Islet precursor cell (in vitro differentiated cells): Measurements from ENCODE around the gene GRID1.

Experiments used
- DNase-seq: peaks from one replicate; pipeline ENCODE4 v3.0.0-alpha.2; 2018

Gene GRID1

DNA sequence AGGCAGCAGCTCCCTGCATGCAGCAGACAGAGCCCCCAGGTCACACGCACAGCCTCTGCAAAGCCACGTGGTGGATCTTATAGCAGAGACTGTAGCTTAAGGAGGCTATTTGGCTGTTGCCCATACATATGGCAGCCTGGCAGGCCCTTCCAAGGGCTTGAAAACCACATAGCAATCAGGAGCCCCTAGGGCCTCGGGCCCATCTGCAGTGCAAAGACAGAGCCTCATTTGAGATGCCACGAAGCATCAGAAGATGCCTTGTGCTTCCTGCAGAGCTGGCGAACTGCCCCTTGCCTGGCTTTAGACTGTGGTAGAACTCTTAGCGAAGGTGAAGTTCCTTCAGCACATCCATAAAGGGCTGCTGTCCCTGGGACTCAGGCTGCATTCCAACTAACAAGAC, 309.9 kb downstream of the GRID1 start:
- peak; percentile 24 for DNase-seq

DNA sequence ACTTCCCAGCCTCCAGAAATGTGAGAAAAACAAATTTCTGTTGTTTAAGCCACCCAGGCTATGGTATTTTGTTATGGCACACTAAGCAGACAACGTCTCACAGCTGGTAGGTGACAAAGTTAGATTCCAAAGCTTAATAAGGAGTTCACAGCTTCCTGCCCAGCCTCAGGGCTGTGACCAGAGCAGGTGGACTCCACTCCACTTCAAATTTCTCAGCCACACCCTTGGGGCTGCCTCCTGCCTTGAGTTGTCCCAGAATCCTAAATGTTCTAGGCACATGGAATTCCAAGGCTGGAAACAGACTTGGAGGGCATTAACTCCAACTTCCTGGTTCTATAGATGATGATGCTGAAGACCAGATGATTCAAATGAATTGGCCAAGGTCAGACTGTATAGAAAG, 310.7 kb downstream of the GRID1 start:
- peak; percentile 21 for DNase-seq

DNA sequence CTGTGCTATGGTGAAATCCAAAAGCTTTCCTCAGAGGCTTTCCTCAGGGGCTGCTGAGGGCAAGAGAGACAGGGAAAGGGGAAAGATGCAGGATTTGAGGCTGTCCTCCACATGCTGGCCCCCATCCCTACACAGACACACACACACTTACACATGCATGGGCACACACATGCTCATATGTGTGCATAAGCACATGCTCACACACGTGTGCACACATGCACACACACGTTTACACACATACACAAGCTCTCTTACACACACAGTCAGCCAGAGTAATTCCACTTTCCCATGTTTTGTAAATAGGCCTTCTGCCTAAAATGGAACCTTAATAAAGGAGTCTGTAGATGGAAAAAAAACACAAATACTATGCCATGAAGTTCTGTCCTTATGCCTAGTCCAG, 312.9 kb downstream of the GRID1 start:
- peak; percentile 22 for DNase-seq

DNA sequence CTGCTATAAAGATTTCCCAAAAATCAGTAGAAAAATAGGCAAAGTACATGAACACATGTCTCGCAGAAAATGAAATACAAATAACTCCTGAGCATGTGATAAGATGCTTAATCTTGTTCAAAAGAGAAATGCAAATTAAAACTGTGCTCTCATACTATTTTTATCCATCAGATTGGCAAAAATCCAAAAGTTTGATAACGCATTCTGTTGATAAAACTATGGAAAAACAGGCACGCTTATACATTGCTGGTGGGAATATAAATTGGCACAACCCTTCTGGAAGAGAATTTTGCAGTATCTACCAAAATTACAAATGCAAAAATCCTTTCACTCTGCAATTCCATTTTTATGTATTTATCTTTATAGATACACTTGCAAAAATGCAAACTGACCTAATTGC, 315.0 kb downstream of the GRID1 start:
- no peak for DNase-seq

DNA sequence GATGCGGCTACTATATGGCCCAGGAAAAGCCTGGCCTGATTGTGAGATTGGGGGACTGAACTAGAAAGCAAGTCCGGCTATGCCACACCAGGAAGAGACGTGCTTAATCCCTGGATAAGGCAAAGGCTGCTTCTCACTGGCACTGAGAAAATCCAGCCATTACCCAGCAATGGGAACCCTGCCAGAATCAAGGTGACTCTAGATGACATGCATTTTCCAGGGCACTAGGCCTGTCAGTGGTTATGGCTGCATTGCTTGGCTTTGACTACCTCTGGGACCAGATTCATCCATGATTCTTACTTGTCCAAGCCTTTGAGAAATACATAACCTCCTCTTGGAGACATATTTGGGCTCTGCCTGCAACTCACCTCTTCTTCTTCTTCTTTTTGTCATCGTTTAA, 317.2 kb downstream of the GRID1 start:
- DNase-seq = peak; percentile 13

DNA sequence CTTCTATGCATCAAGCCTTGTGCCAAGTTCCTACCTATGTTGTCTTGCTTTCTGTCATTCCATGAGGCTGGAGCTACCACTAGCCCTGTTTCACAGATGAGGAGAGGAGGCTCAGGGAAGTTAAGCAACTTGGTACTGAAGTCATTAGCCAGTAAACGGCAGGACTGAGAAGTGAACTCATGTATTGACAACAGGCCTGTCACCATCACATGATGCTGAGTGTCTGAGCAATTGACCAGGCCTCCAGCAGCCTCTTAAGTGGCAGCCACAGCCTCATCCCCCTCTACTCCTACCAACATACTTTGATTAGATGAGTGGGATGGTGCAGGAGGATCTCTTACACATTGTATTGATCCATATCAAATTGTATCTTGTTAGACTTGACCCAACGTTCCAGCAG, 317.6 kb downstream of the GRID1 start:
- peak; percentile 47 for DNase-seq

DNA sequence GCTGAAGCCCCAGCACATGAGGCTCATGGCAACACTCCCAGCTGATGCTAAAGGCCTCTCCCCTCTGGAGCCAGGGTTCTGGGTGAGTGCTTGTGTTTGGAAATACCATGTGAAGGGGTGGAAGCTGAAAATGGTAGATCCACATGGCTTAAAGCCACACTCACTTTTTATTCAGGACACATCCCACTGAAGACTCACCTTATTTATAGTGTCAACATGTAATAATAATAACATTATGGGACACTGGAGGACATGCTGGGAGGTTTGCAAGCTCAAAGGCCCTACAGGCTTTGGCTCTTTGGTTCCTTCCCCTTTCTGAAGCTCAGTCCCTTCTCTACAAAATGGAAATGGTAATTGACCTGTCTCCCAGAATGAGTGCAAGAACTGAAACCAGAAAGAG, 318.0 kb downstream of the GRID1 start:
- peak; percentile 20 for DNase-seq

DNA sequence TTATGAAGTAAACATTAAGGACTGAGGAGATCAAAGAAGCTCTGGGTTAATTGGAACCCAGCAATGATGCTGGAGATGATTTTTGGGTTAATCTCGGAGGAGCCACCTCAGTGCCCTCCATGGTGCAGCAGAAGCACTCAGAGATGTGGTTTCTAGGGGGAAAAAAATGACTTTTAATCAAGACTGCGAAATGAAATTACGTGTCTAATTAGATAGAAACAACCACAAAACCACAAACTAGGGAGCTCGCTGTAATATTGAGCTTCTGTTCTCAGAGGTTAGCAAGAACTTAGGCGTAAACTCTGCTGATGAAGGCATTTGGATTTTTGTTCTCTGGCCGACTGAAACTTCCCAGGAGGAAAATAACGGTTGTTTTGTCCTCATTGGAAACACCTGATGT, 319.0 kb downstream of the GRID1 start:
- DNase-seq = no peak

DNA sequence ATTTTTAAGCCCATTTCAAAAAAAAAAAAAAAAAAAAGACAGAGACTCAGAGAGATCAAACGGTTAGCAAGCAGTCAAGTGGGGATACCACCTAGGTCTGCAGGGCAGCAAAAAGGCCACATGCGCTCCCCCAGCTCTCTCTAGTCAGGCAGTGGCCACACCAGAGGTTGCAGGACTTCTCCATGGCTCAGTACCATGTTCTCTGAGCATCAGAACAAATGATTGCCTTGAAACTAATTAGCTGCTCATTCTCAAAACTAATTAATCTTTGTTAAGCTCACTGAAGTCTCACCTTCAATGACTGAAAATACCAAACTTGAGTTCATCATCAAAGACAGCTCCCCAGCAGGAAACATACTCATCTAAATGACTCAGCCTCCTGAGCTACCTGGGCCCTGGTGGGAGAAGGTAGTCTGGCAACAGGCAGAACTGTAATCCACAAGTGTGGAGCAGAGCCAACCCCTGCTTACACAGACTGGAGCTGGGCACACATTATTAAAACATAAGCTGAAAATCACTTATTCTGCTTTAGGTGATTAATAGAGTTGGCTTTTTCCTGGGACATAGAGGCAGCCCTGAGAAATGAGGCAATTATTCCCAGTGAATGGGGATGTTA, 319.6 kb downstream of the GRID1 start:
- DNase-seq = peak; percentile 56

DNA sequence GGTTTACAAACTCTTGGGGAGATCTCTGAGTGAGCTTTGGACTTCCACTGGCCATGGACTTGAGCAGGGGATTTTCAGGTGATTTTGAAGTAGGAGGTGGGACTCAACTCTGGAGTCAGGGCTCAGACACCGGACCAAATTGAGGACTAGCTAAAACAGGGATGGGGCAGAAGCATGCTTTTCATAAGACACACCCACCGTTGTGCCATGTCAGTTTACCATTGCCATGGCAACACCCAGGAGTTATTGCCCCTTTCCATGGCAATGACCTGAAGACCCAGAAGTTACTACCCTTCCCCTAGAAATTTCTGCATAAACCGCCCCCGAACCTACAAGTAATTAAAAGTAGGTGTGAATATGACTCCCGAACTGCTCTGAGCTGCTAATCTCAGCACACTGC, 320.7 kb downstream of the GRID1 start:
- no peak for DNase-seq

DNA sequence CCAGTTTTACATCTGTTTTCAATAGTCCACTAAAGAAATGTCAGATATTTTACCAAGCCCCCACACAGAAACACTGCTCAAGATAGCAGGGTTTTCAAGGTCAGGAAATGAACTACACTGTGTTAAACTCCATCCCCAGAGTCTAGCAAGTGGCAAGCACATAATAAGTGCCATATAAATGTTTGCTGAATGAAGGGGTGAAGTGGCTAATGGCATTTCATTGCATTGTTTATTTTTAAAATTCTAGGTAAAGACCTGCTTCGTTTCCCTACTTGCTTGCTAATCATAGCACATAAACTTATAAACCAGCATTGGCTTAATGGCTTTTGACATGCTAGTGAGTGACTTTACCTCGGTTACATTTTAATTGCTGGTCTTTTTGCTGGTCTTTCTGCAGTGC, 322.6 kb downstream of the GRID1 start:
- DNase-seq = no peak

DNA sequence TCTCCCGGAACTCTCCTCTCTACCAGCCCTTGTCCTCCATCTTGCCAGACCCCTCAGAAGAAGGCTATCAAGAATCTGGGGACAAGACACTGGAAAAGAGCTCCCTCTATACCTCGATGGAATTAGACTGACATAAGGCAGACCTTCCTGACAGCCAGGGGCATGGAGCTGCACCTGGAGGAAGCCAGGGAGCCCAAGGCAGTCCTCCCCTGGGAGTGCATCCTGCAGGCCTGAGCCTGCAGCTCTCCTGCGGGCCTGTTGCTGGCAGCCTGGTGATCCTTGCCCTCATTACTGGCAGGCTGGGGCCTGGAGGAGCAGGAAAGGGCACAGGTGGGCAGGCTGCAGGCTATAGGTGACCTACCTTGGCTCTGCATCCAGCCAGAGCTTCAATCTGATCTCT, 323.4 kb downstream of the GRID1 start:
- DNase-seq = peak; percentile 48

DNA sequence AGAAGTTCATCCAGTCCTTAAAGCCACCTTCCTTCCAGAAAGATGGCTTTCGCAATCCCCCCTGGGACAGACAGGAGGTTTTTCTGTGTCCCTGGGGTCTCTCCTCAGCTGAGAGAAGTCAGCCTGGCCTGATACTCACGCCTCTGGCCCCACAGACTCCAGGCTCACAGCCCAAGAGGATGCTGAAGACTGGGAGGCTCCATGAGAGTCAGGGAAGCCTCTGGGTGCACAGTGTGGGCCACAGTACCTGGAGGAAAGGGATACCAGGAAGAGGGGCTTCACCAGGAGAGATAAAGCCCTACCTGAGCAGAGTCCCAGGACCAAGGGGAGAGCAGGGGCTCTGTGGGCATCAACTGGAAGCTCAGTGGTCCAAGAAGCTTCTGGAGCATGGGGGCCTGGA, 324.4 kb downstream of the GRID1 start:
- DNase-seq = peak; percentile 14

DNA sequence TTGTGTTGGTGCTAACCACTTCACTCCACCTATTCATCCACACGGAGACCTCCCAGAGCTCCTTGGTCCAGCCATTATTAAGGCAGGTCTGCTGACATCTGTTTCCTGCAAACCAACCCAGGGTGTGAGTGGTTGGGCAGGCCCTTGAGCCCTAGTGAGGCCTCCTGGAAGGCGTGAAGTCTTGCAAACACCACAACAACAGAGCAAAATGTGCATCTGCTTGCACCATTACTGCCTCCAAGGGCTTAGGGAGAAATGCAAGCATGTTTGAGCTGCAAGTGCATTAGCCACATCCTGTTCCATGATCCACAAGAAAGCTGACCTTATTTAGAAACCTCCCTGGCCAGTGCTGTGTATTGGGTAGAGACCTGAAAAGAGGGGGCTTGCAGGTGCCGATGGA, 325.5 kb downstream of the GRID1 start:
- DNase-seq = peak; percentile 37

DNA sequence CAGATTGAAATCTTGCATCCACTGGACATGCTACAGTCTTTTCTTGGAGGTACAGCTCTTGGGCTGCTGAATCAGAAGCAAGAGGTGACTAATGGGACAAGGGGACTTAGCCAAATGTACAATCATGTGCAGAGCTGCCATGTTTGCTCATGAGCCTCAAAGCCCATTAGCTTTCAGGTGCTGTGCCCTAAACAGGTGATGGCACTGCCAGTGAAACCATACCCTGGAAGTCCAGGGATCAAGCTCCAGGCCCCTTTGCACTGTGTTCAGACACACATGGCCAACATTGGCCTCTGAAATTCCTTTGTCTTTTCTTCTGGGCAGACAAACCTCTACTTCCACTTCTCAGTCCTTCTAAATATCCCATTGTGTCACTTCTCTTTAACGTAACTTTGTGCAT, 328.2 kb downstream of the GRID1 start:
- DNase-seq = peak; percentile 30

DNA sequence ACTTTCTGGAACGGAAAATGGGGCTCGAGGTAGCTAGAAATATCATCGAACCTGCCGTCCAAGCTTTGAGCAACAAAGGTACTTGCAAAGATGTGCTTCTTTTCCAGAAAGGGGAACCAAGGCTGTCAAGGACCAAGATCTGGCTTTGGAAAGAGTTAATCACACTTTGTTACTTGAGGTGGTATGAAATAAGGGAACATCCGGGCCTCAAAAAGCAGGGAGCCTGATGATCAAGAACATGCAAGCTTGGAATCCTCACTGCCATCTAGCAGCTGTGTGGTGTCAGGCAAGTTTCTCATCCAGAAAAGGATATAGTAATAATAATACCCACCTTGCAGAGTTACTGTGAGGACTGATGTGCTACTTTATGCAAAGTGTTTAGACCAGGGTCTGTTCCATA, 329.5 kb downstream of the GRID1 start:
- DNase-seq = peak; percentile 7

DNA sequence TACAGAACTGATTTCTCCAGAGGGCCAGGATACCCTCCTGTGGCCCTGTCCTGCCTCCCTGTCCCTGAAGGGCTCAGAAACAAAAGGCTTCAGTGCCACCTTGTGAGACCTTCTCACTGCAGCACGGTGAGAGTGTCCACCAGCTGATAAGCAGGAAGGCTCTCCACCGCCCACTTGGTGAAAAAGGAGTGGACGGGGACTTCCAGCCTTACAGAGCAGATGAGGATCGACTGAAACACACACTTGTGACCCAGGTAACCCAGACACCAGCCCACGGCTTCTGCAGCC, 330.1 kb downstream of the GRID1 start:
- DNase-seq = no peak

DNA sequence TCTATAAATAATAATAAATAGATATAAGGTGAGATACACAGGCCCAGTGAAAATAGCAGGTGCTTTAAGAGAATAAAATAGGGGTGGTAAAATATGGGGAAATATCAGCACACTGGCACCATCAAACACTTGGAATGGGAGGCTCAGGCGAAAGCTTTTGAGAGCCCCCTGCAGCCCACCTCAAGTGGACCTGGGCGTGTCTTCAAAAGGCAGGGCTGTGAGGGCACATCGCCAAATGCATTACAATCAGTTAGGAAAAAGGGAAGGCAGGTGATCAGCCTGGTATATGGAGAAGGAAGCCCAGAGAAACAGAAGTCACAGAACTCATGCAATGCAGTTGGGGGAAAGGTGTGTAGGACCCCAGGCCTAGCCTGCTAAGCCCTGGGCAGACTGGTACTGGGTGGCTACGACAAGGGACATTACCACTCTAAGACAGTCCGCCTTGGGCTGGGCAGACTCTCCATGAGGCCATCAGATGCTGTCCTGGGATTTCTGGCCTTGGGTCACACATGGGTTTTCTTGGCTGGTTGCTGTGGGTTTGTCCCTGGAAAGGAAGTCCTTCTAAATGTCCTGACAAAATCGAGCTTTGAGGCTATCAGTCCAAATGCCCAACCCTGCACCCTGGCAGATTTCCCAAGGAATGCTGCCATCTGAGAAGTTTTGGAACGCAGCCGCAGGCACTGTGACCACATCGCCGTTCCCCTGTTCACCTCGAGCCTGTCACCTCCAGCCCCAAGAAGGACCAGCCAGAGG, 330.6 kb downstream of the GRID1 start:
- peak; percentile 41 for DNase-seq

DNA sequence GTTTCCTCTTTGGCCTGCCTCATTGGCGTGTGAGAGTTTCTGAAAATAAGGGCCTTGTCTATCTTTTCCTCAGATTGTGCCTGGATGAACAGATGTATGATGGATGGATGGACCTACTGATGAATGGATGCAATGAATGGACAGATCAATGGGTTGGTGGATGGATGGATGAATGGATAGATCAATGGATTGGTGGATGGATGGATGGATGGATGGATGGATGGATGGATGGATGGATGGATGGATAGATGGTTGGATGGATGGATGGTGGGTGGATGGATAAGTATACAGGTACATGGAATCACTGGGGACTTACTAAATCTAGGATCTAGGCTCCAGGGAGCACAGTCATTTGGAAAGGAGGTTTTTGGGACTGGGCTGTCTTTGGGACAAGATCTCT, 331.9 kb downstream of the GRID1 start:
- peak; percentile 7 for DNase-seq

DNA sequence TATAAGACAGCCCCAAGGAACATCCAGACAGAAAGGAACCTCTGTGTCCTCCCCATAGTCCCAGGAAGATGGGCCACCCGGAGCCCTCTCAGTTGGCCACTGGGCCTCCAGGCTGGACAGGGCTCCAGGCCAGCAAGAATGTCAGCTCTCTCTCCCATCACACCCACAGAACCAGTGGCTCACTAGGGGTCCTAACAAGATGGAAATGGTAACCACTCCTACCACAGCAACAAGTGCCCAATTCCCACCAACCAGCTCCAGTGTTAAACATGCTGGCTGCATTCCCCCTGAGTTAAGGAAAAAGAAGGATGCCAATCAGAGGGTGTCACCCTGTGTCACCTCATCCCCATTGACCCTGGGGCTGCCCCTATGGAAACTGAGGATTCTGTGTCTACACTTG, 333.0 kb downstream of the GRID1 start:
- DNase-seq = peak; percentile 29

DNA sequence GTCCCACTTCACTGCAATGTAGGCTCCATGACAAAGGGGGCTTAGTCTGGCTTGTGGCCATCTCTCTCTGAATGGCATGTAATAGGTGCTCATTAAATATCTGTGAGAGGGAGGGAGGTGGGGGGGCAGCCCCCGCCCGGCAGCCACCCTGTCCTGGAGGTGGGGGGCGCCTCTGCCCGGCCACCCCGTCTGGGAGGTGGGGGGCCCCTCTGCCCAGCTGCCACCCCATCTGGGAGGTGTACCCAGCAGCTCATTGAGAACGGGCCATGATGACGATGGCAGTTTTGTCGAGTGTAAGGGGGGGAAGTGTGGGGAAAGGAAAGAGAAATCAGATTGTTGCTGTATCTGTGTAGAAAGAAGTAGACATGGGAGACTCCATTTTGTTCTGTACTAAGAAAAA, 334.5 kb downstream of the GRID1 start:
- DNase-seq = peak; percentile 0

DNA sequence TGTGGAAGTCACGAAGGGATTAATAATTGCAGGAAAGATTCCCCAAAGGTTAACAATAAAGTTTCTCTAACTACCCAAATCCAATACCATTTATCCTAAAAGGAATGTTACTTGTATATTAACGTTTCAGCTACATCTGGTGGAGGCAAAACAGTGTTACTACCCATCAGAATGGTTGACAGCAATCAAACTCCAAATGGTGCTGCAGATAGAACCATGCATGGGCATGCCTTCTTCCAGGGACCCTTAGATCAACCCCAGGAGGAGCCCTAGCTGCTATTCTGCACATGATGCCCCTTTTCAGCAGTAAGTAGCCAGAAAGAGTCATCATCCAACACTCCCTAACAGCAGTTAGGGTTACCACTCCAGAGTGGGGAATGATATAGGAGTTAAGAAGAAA, 336.3 kb downstream of the GRID1 start:
- peak; percentile 1 for DNase-seq

DNA sequence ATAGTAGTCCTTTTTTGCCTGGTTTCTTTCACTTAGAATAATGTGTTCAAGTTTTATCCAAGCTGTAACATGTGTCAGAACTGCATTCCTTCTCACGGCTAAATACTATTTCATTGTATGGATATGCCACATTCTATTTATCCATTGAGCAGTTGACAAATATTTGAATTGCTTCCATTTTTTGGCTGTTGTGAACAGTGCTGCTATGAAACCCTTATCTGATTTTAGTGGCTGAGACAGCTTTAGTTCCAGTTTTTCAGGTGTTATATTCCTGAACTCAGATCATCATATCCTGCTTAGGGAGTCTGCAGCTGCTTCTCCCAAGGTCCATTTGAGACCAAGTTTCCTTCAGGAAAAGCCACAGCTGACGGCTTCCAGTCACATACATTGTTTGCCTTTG, 339.2 kb downstream of the GRID1 start:
- DNase-seq = no peak

DNA sequence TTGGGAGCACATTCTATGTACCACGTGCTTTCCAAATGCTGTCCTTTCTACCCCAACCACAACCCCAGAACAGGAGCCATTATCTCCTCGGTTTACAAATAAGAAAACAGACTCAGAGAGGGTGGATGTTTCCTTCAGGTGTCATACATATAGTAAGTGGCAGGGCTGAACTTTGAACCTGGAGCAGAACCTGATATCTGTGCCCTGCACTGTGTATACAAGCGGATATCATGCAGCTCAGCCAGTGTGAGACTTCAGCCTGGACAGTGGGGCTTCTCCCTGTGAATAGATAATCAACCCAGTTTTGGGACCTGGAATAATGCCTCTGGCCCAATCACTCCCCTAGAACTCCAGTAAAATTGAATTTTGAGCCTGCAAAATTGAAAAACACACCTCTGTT, 341.1 kb downstream of the GRID1 start:
- peak; percentile 4 for DNase-seq
